ENCODE measurements around the gene MADD.
A peak's percentile ranks its signal among the peaks of the same experiment; 100 is the strongest.

GRCh38 chr11:47259232-47259977 lies 10.5 kb upstream of the MADD start:
- TF ChIP-seq, protein P1, sequence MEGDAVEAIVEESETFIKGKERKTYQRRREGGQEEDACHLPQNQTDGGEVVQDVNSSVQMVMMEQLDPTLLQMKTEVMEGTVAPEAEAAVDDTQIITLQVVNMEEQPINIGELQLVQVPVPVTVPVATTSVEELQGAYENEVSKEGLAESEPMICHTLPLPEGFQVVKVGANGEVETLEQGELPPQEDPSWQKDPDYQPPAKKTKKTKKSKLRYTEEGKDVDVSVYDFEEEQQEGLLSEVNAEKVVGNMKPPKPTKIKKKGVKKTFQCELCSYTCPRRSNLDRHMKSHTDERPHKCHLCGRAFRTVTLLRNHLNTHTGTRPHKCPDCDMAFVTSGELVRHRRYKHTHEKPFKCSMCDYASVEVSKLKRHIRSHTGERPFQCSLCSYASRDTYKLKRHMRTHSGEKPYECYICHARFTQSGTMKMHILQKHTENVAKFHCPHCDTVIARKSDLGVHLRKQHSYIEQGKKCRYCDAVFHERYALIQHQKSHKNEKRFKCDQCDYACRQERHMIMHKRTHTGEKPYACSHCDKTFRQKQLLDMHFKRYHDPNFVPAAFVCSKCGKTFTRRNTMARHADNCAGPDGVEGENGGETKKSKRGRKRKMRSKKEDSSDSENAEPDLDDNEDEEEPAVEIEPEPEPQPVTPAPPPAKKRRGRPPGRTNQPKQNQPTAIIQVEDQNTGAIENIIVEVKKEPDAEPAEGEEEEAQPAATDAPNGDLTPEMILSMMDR (IDR thresholded peaks at IDR 0.05), result peak in 5 of 6 experiments; percentile 9 to 53 (median 43)
- TF ChIP-seq POLR2A (IDR thresholded peaks at IDR 0.05), result no peak

Data from thyroid gland (tissue), 4 donors.